SK-MEL-5 (cell line): Measurements from ENCODE around the gene NUDT12. TPM values are rescaled to one million over a fixed set of nuclear protein-coding genes. Genes with fewer than 3 reads are reported as not detected.

ENCODE experiments used
- DNase-seq: peaks from one replicate; pipeline ENCODE4 v3.0.0-alpha.2; 2016; ENCODE audit warnings: low read depth, low spot score
- in situ Hi-C: cut with HindIII; loops from 2 replicates; pipeline ENCODE4 v1.10.0; 2016; ENCODE audit warnings: low sequenced_read_pairs, high pct_unique_total_duplicates, low pct_unique_long_range_greater_than_20kb
- total RNA-seq: library from RNA; depleted of rRNA; stranded (reverse); fragments of >200 nt; shearing (Covaris generic); gene quantifications from 2 replicates; pipeline ENCODE4 v1.2.3, GENCODE V29; 2014

The NUDT12 gene
- total RNA-seq, 1 experiment from 2014 or later, result 29.3 TPM

GRCh38 chr5:103505581-103506305 lies 56.8 kb downstream of the NUDT12 start:
- in situ Hi-C loops, result no loop called here
- no peak for DNase-seq

DNA sequence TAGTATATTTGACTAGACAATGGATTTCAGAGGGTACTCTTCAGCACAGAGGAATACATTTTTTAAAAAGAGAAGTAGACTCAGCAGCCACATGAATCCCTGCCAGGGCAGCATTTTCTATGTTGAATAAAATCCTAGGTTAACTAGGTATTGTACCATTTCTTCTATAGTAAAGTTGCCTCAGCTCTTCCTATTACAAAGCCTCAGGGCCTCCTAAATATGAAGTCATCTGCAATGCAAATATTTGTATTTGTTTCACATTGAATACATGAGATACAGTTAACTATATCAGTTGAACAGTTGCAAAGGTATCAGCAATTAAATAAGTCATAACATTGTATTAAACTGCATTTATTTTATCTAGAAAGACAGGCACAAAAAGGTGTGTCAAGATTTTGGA lies 59.5 kb downstream of the NUDT12 start:
- in situ Hi-C loops, result no loop called here
- no peak for DNase-seq

- in situ Hi-C loops, result no loop called here
- DNase-seq, result no peak
Observed at GRCh38 chr5:103502662-103503061, 59.9 kb downstream of the NUDT12 start.
